ENCODE measurements around the gene SLC2A10.

SLC2A10 gene

GRCh38 chr20:46703435-46703834 is 6.0 kb upstream of the SLC2A10 start:
- no peak for DNase-seq (ENCODE audit: low read depth in 2 of 2)

GRCh38 chr20:46704714-46705377 is 4.6 kb upstream of the SLC2A10 start:
- DNase-seq (ENCODE audit: low read depth in 2 of 2) = no peak

- no peak for DNase-seq (ENCODE audit: low read depth in 2 of 2)
Observed at GRCh38 chr20:46705378-46705729, 4.1 kb upstream of the SLC2A10 start.

- DNase-seq (ENCODE audit: low read depth in 2 of 2) = no peak
Observed at GRCh38 chr20:46706242-46706641, 3.2 kb upstream of the SLC2A10 start.

GRCh38 chr20:46708172-46708860 is 1.1 kb upstream of the SLC2A10 start:
- DNase-seq (ENCODE audit: low read depth in 2 of 2) = no peak

GRCh38 chr20:46709055-46709458 is 392 bp upstream of the SLC2A10 start:
- DNase-seq (ENCODE audit: low read depth in 2 of 2) = no peak

GRCh38 chr20:46710153-46710913 is 884 bp downstream of the SLC2A10 start:
- DNase-seq (ENCODE audit: low read depth in 2 of 2) = no peak

- no peak for DNase-seq (ENCODE audit: low read depth in 2 of 2)
Observed at GRCh38 chr20:46712056-46712636, 2.7 kb downstream of the SLC2A10 start.

- DNase-seq (ENCODE audit: low read depth in 2 of 2) = no peak
Observed at GRCh38 chr20:46713957-46714834, 4.7 kb downstream of the SLC2A10 start.

GRCh38 chr20:46715292-46715756 is 5.9 kb downstream of the SLC2A10 start:
- no peak for DNase-seq (ENCODE audit: low read depth in 2 of 2)

GRCh38 chr20:46717818-46718541 is 8.5 kb downstream of the SLC2A10 start:
- no peak for DNase-seq (ENCODE audit: low read depth in 2 of 2)

GRCh38 chr20:46720019-46720418 is 10.6 kb downstream of the SLC2A10 start:
- DNase-seq (ENCODE audit: low read depth in 2 of 2) = no peak

GRCh38 chr20:46720776-46721425 is 11.5 kb downstream of the SLC2A10 start:
- no peak for DNase-seq (ENCODE audit: low read depth in 2 of 2)

GRCh38 chr20:46721476-46721875 is 12.0 kb downstream of the SLC2A10 start:
- DNase-seq (ENCODE audit: low read depth in 2 of 2) = no peak

GRCh38 chr20:46722450-46722849 is 13.0 kb downstream of the SLC2A10 start:
- no peak for DNase-seq (ENCODE audit: low read depth in 2 of 2)

- no peak for DNase-seq (ENCODE audit: low read depth in 2 of 2)
Observed at GRCh38 chr20:46723039-46723438, 13.6 kb downstream of the SLC2A10 start.

- DNase-seq (ENCODE audit: low read depth in 2 of 2) = no peak
Observed at GRCh38 chr20:46724343-46724959, 15.0 kb downstream of the SLC2A10 start.

GRCh38 chr20:46725186-46726165 is 16.0 kb downstream of the SLC2A10 start:
- no peak for DNase-seq (ENCODE audit: low read depth in 2 of 2)

- DNase-seq (ENCODE audit: low read depth in 2 of 2) = no peak
Observed at GRCh38 chr20:46731770-46732169, 22.3 kb downstream of the SLC2A10 start.
